Activated naive CD8-positive, alpha-beta T cell treated with anti-CD3 and anti-CD28 coated beads, Interleukin-2, amount 50 U/mL, for 16 hours (primary cell): ENCODE measurements around the gene NOL12.
"Not testable (repeated sequence)": the region's sequence is repeated elsewhere in the genome, so short reads cannot be mapped to it uniquely, and the experiment has no call there.

Source experiments
- DNase-seq: peaks from one replicate; pipeline ENCODE4 v3.0.0-alpha.2; 2020; ENCODE audit warnings: low read depth, low spot score

Gene NOL12

GRCh38 chr22:37713761-37714160 lies 27.6 kb downstream of the NOL12 start:
- no peak for DNase-seq

DNA sequence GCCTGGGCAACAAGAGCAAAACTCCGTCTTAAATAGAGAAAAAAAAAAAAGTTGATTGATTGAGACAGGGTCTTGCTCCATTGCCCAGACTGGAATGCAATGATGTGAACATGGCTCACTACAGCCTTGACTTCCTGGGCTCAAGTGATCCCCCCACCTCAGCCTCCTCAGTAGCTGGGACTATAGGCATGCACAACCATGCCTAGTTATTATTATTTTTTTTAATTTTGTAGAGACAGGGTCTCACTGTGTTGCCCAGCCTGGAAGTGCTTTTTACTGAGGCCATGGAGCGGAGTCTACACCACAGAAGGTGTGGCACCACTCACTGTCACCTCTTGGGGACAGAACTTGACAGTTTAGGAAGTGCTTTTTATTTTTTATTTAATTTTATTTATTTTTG lies 28.5 kb downstream of the NOL12 start:
- no peak for DNase-seq

GRCh38 chr22:37715760-37716159 lies 29.6 kb downstream of the NOL12 start:
- DNase-seq = no peak

DNA sequence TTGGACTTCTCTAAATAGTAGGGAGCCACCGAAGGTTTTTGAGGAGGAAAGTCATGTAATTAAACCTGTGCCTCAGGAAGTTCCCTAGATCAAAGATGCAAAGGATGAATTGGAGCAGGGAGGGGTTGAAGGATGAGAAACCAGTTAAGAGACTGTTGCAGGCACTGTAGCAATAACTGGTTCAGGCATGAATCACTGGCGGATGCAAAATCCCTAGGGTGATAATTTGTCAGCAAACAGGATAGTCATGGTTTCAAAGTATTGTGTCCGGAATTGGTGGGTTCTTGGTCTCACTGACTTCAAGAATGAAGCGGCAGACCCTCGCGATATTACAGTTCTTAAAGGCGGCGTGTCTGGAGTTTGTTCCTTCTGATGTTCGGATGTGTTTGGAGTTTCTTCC lies 30.6 kb downstream of the NOL12 start:
- no peak for DNase-seq

GRCh38 chr22:37717235-37717634 lies 31.1 kb downstream of the NOL12 start:
- DNase-seq = not testable (repeated sequence)

- DNase-seq = not testable (repeated sequence)
Measured at GRCh38 chr22:37717746-37718305, 31.7 kb downstream of the NOL12 start.

GRCh38 chr22:37725551-37726240 lies 39.6 kb downstream of the NOL12 start:
- no peak for DNase-seq

GRCh38 chr22:37726241-37726887 lies 40.2 kb downstream of the NOL12 start:
- DNase-seq = no peak

DNA sequence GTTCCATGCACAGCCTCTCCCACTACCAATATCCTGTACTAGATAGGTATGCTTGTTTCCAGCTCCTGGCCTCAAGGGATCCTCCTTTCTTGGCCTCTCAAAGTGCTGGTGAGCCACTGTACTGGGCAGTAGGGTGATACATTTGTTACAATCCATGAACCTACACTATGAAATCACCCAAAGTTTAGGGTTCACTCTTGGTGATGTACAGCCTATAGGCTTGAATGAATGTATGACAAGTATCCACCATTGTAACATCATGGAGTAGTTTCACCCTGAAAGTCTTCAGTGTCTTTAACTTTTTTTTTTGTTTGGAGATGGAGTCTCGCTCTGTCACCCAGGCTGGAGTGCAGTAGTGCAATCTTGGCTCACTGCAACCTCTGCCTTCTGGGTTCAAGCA lies 42.5 kb downstream of the NOL12 start:
- DNase-seq = no peak

- DNase-seq = no peak
Measured at GRCh38 chr22:37731804-37732471, 45.8 kb downstream of the NOL12 start.

DNA sequence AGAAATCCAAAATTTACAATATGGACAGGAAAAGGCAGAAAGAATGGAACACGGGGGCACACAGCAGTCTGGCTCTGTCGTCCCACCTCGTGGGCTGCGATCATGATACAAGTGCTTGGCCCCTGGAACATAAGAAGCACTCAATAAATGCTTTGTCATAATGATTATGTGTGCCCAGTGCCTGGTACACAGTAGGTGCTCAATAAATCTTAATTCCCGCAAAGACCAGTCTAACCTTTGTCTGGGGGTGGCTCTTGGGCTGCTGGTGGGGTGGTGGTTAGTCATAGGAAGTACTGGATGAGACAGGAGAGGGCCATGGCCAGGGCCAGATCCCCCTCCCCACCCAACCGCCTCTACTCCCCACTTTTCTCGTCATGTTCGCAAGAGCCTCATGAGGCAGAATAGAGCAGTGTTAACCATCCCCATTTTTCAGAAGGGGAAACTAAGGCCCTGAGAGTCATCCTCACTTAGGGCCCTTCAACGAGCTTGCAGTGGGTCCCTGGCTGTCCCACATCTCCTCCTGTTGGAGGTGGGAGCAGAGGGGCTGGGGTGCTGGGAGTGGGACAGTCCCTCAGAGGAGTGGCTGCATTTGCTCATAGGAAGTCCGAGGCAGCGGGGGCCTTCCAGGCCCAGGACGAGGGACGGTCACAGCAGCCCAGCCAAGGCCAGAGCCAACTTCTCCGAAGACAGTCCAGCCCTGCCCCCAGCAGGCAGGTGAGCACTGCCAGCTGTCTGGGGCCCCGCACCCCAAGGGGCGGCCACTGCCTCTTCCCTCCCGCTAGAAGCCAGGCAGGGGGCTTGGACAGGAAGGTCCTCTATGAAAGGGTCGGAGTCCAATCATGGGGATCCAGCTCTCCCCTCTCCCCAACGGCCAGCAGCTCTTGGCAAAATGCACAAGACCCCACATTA lies 46.8 kb downstream of the NOL12 start:
- no peak for DNase-seq

- no peak for DNase-seq
Measured at GRCh38 chr22:37733625-37734401, 47.7 kb downstream of the NOL12 start.

- DNase-seq = no peak
Measured at GRCh38 chr22:37734402-37734700, 48.2 kb downstream of the NOL12 start.

- DNase-seq = no peak
Measured at GRCh38 chr22:37734964-37735451, 48.9 kb downstream of the NOL12 start.

DNA sequence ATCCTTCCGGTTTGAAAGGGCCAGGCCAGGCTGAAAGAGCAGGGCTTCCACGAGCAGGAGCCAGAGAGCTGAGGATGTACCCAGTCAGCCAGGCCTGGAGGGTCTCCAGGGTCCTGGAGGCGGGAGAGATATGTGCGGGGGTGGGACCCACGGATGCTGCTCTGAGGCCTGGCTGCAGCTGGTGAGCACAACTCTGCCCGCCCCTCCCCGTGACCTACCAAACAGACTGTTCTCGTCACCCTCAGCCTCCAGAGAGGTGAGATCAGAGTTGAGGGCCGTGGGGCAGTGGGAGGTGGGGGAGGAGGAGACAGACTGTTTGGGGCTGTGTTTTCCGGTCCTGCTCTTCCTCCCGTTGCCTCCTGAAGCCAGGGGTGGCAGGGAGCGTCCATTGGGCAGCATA lies 52.9 kb downstream of the NOL12 start:
- DNase-seq = no peak

DNA sequence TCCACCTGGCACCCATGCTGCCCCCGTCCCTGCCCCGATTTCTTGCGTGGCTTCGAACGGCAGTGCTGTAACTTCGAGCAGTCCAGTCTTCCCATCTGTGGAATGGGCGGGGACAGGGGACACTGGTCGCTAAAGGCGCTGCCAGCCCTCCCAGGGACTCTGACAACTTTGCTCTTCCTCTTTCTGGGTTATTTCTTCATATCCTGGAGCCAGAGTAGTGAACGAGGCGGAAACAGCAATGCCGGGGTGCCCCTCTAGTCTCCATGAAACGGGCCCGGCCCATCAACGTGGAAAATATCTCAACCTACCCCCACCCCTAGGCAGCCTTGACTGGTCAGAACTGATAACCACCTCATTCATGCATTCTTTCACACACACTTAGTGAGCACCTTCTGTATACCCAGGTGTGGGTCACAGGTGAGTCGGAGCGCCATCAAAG lies 53.5 kb downstream of the NOL12 start:
- DNase-seq = no peak

GRCh38 chr22:37740455-37741311 lies 54.5 kb downstream of the NOL12 start:
- peak; percentile 11 for DNase-seq

GRCh38 chr22:37741312-37741795 lies 55.2 kb downstream of the NOL12 start:
- no peak for DNase-seq

- DNase-seq = no peak
Measured at GRCh38 chr22:37742376-37743171, 56.4 kb downstream of the NOL12 start.
